Glutamatergic neuron (in vitro differentiated cells): Measurements from ENCODE around the gene INTS11. TPM values are rescaled to one million over a fixed set of nuclear protein-coding genes. Genes with fewer than 3 reads are reported as not detected.

ENCODE experiments used
- DNase-seq: peaks from one replicate; pipeline ENCODE4 v3.0.0; 2022
- H3K27ac Mint-ChIP-seq: one replicate; pipeline ENCODE4 v1.8.0; 2020; ENCODE audit warnings: mild to moderate bottlenecking, mixed read lengths, inconsistent platforms; ENCODE audit not compliant: unreplicated experiment
- H3K27me3 Mint-ChIP-seq: one replicate; pipeline ENCODE4 v1.8.0; 2020; ENCODE audit warnings: mild to moderate bottlenecking, moderate library complexity, mixed read lengths, inconsistent platforms; ENCODE audit not compliant: unreplicated experiment
- H3K36me3 Mint-ChIP-seq: one replicate; pipeline ENCODE4 v1.8.0; 2020; ENCODE audit warnings: mild to moderate bottlenecking, mixed read lengths, inconsistent platforms; ENCODE audit not compliant: unreplicated experiment
- H3K4me1 Mint-ChIP-seq: one replicate; pipeline ENCODE4 v1.8.0; 2020; ENCODE audit warnings: mild to moderate bottlenecking, low read depth, mixed read lengths, inconsistent platforms; ENCODE audit not compliant: unreplicated experiment
- H3K4me3 Mint-ChIP-seq: one replicate; pipeline ENCODE4 v1.8.0; 2020; ENCODE audit warnings: mild to moderate bottlenecking, mixed read lengths, inconsistent platforms; ENCODE audit not compliant: unreplicated experiment
- H3K9me3 Mint-ChIP-seq: one replicate; pipeline ENCODE4 v1.8.0; 2020; ENCODE audit warnings: mild to moderate bottlenecking, moderate library complexity, mixed read lengths, inconsistent platforms; ENCODE audit not compliant: unreplicated experiment
- total RNA-seq: library from RNA; stranded (reverse); fragmentation: NEBNext Ultra II Directional; extraction: Animal tissue kit (Norgen Biotek cat#: 25700); gene quantifications from one replicate; pipeline ENCODE4 v1.2.1, GENCODE V29; 2021; ENCODE audit not compliant: unreplicated experiment
- TF ChIP-seq, protein P1 (sequence below): fragments of 200-600 bp; sonication (generic); IDR thresholded peaks from one replicate; pipeline ENCODE4 v1.5.0; 2021; ENCODE audit not compliant: partially characterized antibody, unreplicated experiment

The INTS11 gene
- total RNA-seq, 1 donor from 2014 or later: 147 TPM

DNA sequence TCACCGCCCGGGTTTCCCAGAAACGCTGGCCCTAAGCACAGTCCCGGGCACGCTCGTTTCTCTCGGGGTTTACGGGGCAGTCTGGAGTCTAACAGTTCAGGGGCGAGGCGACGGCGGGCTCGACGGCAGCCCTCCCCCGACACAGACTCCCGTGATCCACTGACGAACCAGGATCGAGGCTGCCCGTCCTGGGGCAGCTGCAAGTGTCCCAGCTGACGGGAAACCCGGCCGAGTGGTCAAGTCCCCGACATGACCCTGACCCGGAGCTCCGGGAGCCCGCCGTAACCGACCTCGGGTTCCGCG lies 51.3 kb downstream of the INTS11 start:
- H3K27ac Mint-ChIP-seq: peak overlapping the region; percentile 90
- TF ChIP-seq, protein P1, sequence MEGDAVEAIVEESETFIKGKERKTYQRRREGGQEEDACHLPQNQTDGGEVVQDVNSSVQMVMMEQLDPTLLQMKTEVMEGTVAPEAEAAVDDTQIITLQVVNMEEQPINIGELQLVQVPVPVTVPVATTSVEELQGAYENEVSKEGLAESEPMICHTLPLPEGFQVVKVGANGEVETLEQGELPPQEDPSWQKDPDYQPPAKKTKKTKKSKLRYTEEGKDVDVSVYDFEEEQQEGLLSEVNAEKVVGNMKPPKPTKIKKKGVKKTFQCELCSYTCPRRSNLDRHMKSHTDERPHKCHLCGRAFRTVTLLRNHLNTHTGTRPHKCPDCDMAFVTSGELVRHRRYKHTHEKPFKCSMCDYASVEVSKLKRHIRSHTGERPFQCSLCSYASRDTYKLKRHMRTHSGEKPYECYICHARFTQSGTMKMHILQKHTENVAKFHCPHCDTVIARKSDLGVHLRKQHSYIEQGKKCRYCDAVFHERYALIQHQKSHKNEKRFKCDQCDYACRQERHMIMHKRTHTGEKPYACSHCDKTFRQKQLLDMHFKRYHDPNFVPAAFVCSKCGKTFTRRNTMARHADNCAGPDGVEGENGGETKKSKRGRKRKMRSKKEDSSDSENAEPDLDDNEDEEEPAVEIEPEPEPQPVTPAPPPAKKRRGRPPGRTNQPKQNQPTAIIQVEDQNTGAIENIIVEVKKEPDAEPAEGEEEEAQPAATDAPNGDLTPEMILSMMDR: no peak
- H3K4me3 Mint-ChIP-seq: peak overlapping the region; percentile 90
- H3K36me3 Mint-ChIP-seq: no peaks in the 10 kb centered on the region
- H3K9me3 Mint-ChIP-seq: peaks cover 14% of the 10 kb centered on the region
- peaks cover 14% of the 10 kb centered on the region for H3K27me3 Mint-ChIP-seq
- no peak for DNase-seq
- H3K4me1 Mint-ChIP-seq: peaks cover 33% of the 10 kb centered on the region

DNA sequence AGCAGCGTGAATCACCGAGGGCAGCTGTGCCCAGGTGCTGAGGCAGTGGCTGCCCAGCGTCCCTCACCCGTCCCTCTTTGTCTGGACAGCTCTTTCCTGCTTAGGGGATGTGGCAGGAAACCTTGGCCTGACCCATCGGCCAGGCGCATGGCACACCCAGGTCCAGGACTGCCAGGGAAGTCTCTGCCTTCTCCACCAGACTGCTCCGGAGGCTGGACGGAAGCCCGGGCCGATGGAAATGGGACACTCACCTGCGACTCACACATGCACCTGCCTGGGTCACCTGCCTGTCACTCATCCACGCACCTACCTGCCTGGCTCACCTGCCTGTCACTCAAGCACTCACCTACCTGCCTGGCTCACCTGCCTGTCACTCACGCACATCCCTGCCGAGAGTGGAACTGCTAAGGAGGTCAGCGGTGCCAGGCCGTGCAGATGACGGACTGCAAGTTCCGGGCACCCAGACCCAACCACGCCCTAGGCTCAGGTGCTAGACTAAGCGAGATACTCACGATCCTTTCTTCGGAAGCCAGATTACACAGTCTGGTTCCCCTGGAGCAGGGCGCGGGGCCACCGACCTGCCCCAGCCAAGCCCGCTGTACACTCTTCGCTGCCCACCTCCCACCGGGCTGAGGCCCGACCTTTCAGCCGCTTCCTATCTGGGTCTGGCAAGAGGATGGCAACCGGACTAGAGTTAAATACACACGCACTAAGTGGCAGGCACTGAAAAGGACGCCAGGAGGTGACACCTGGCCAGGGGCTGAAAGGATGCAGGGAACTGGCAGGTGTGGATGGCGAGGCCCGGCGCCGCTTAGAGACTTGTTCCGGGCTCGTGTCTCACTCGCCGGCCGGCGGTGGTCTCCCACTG lies 51.9 kb downstream of the INTS11 start:
- H3K4me1 Mint-ChIP-seq: peaks cover 33% of the 10 kb centered on the region
- peak overlapping the region; percentile 90 for H3K4me3 Mint-ChIP-seq
- H3K27me3 Mint-ChIP-seq: peaks cover 14% of the 10 kb centered on the region
- peak overlapping the region; percentile 90 for H3K27ac Mint-ChIP-seq
- peak; percentile 21 for DNase-seq
- TF ChIP-seq, protein P1: no peak
- H3K36me3 Mint-ChIP-seq: no peaks in the 10 kb centered on the region
- H3K9me3 Mint-ChIP-seq: peaks cover 14% of the 10 kb centered on the region

DNA sequence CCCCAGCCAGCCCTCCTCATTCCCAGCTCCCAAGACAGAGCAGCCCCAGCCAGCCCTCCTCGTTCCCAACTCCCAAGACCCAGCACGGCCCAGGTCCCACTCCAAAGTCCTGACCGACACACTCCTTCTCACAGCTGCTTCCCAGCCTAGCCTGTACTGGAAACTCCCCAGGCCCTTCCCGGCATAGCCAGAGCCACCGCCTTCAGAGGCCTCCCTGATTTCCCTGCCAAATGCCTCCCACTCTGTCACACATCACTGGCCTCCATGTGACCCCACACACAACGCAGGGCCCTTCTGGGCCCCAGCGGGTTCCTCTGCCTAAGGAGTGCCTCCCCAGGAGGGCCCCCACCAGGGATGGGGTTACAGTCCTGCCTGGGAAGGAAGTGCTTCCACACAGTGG lies 53.6 kb downstream of the INTS11 start:
- no peak for DNase-seq
- Mint-ChIP-seq H3K4me1 (peaks cover 32% of the 10 kb centered on the region), H3K36me3 (no peaks in the 10 kb centered on the region), H3K27me3 (peaks cover 14% of the 10 kb centered on the region), H3K4me3 (peak overlapping the region; percentile 77), H3K27ac (peak overlapping the region; percentile 73), H3K9me3 (peaks cover 16% of the 10 kb centered on the region)
- TF ChIP-seq, protein P1: no peak

DNA sequence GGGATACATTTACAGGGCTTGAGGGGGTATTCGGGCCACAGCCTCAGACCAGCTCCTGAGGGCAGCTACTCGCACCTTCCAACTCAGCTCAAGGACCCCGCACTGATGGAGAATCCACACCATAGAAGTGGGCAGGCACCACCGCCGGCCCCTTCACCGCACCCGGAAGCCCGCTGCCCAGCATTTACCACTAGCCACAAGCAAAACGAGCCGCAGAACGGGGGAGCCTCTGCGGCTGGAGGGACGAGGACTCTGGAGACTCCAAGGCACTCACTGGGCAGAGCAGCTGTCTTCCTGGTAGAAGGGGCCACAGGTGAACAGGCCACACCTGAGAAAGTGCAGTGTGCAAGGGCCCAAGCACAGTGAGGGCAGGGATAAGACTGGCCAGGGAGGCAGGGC lies 56.2 kb downstream of the INTS11 start:
- Mint-ChIP-seq H3K4me3 (no peak overlapping the region), H3K27ac (no peak overlapping the region), H3K27me3 (peaks cover 11% of the 10 kb centered on the region), H3K4me1 (peaks cover 25% of the 10 kb centered on the region), H3K9me3 (peaks cover 16% of the 10 kb centered on the region), H3K36me3 (no peaks in the 10 kb centered on the region)
- no peak for DNase-seq
- TF ChIP-seq, protein P1: no peak

DNA sequence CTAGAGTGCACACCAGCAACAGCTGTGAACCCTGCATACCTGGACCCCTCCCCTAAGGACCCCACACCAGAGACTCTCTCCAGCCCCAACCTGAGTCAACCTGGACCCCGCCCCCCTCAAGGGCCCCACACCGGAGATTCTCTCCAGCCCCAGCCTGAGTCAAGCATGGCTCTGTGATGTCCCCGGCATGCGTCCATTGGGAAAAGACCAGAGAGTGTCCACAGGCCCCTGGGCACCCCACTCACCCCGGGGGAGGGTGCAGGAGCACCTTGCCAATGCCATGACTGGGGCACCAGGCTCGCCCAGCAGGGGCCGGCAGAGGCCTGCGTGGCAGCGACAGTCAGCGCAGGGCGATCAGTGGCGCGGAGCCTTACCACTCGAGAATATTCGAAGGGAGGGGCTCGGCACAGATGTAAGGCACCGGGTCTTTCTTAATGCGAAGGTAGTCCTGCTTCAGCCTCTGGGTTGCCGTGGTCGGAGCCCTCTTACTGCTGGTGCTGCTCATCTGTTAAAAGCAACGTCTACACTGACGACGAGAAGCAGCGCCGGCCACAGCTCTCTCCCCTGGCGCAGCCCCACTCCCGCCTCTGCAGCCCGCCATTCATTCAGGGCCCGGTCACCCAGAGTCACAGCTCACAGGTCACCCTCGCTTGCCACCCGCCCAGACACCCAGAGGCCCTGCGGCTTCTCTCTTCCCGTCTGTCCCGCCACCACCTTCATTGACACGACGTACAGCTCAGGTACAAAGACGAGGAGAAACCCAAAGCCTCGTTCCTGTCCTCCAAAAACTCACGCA lies 56.8 kb downstream of the INTS11 start:
- Mint-ChIP-seq H3K4me1 (peaks cover 25% of the 10 kb centered on the region), H3K27ac (no peak overlapping the region), H3K9me3 (peaks cover 11% of the 10 kb centered on the region), H3K27me3 (peaks cover 9% of the 10 kb centered on the region), H3K36me3 (no peaks in the 10 kb centered on the region), H3K4me3 (no peak overlapping the region)
- DNase-seq: no peak
- TF ChIP-seq, protein P1: no peak
